GM21515 (cell line): ENCODE measurements around the gene THTPA.

Experiments used
- ATAC-seq: cut with Tn5 transposase; IDR thresholded peaks from one replicate; pipeline ENCODE4 v1.9.1; 2021; ENCODE audit not compliant: unreplicated experiment

Gene THTPA, protein sequence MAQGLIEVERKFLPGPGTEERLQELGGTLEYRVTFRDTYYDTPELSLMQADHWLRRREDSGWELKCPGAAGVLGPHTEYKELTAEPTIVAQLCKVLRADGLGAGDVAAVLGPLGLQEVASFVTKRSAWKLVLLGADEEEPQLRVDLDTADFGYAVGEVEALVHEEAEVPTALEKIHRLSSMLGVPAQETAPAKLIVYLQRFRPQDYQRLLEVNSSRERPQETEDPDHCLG

DNA sequence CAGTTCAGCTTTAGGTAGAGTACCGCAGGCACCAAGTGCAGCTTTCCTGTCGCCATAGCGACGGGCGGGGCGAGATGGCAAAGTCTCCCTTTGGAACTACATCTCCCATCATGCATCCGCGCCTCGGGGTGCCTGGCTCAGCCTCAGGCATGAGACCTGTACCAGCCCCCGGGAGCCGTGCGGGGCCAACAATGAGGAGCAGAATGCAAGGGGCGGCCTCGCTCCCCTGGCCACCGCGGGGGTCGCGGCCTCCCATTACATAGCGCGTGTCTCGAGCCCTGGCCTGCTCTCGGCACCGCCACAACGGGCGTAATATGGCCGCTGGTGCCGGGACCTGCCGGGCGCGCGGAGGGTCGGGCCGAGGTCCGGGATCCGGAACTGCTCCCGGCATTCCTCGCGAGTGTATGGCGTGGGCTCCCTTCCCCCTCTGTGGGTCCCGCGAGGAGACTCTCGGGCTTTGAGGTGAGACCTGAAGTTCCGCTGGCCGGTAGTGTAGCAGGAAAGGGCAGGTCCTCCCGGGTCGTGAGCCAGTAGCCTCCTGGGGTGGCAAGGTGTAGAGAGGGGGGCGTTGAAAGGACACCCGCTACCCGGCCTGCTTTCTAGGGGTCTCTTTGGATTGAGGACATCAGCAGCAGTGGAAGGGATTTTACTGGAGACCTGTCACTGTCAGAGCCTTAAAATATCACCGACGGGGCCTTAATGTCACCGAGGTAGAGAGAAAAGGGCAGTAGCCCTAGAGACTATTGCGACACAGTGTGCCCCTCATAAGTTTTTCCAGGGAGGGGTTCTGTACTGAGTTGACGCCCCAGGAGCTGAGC lies at the start of gene THTPA:
Gene THTPA (plus strand): TSS at position 390 of the 818 bp plus-strand sequence. CDS start 487 bp downstream, outside the sequence.
- peak; percentile 79 for ATAC-seq

- no peak for ATAC-seq
Observed at GRCh38 chr14:23512156-23512555, 43.9 kb upstream of the THTPA start.

GRCh38 chr14:23513005-23513817 lies 42.9 kb upstream of the THTPA start:
- ATAC-seq, result no peak

DNA sequence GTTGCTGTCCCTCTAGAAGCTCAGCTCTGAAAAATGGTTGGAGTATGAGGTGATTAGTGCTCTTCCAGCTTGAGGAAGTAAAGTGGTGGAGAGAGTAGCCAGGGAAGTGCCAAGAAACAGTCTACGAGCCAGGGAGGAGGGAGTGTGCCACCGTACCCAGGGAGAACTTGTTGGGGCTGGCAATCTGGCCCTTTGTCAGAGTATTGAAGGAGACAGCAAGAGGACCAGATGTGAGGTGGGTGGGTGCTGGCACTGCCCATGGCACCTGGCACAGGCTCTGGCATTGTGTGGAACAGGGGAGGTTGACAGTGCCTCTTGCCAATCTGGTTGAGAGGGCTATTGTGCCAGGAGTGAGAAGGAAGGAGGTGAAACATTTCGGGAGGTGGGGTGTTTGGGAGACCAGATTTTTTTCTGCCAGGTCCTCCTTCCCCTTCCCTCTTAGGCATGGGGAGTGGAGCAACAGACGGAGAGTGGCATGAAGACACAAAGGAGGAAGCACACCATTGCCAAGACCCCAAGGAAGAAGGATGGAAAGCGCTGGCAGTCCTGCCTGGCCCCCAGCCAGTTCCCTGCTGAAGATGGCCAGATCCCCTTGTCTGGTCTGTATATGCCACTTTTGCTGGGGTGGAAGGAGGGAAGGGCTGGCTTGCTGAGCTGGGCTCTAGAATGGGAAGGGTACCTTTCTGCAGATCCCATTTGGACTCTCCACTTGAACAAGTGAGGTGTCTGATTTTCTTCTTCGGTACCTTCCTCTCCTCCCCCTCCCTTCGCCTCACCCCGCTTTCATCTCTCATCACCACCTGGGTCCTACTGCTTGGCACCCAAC lies 42.0 kb upstream of the THTPA start:
- ATAC-seq, result no peak

GRCh38 chr14:23514644-23514957 lies 41.5 kb upstream of the THTPA start:
- ATAC-seq, result no peak

GRCh38 chr14:23517650-23518326 lies 38.3 kb upstream of the THTPA start:
- ATAC-seq, result no peak

- no peak for ATAC-seq
Observed at GRCh38 chr14:23518709-23519108, 37.4 kb upstream of the THTPA start.

- ATAC-seq, result no peak
Observed at GRCh38 chr14:23520899-23521533, 35.1 kb upstream of the THTPA start.

GRCh38 chr14:23521785-23522640 lies 34.1 kb upstream of the THTPA start:
- no peak for ATAC-seq

DNA sequence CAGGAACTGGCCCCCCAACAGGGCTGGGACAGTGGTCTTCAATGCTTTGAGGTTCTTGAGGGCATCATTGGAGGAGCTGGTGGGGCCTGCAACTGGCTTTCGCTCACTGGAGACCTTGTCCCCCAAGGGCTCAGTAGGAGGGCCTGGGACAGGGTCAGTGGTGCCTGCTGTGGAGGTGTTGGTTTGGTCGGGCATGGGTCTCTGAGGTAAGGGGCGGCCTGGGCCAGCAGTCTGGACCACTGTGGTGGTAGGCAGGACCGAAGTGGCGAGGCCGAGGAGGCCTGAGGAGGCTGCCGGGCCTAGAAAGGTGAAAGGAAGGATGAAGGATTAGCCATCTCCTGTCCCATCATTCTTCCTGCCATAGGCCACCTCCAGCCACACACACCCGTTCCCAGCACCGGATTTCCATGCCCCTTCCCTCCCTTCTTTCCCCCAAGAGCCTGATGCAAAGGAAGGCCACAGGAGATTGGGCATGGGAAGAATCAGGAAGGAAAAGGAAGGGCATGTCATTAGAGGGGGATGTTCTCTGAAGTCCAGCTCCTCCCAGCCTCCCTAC lies 33.4 kb upstream of the THTPA start:
- ATAC-seq, result no peak

DNA sequence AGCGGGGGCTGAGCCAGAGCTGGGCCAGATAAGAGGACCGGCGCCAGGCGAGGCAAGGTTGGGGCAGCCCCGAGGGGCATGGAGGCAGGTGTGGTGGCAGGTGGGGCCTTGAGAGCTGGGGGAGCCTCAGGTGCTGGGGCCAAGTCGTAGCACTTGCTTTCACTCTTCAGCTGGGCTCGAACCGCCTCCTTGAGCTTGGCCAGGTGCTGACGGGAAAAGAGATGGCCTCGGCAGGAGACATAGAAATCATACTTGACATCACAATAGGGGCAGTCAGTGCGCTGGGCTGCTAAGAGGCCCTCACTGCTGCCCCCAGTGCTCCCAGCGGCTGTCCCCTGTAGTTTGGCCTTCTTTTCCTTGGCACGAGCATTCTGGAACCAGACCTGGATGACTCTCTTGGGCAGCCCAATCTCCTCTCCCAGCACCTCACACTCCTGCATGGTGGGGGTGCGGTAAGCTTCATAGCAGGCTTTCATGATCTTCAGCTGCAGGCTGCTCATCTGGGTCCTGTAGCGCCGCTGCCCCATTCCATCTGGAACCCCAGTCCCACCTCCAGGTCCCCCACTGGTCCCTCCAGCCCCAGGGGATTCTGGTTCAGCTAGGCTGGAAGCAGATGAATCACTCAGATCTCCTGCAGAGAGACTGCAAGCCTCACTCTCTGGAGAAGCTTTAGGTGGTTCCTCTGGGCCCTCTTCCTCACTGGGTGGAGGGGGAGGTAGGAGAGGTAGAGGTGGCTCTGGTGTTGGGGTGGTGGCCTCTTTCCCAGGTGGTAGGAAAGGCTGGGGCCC lies 32.6 kb upstream of the THTPA start:
- ATAC-seq, result no peak

DNA sequence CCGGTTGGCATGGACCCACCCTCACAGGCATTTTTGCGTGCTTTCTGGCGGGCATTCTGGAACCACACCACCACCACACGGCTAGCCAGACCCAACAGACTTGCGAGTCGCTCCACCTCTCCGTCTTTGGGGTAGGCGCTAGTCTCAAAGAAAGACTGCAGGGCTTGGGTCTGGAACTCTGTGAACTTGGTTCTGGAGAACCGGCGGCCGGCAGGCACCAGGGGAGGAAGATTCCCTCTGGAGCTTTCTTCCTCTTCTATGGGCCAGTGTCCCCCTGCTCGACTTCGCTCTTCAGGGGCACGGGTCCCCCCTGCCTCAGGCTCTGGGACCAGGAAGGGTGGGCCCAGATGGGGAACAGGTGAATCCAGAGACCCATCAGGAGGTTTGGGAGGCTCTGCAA lies 31.1 kb upstream of the THTPA start:
- ATAC-seq, result no peak

- no peak for ATAC-seq
Observed at GRCh38 chr14:23525611-23526010, 30.5 kb upstream of the THTPA start.

DNA sequence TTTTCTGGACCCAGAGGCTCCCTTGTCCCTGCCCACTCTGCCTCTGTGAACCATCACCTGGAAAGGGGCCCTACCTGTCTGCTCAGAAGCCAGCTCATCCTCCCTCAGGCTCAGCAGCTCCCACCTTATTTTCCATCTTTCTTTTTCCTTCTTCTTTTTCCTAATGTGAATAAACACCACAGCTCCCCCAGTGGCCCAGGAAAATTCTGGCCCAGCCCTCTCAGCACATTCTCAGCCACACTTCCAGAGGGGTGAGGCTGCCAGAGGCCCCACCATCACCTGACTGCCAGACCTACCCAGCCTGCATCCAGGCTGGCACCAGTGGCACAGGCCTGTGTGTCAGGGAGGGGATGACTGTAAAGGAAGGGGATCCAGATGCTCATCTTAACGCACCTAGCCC lies 27.5 kb upstream of the THTPA start:
- ATAC-seq, result no peak

- no peak for ATAC-seq
Observed at GRCh38 chr14:23529016-23529415, 27.1 kb upstream of the THTPA start.

GRCh38 chr14:23530375-23531055 lies 25.6 kb upstream of the THTPA start:
- no peak for ATAC-seq

- no peak for ATAC-seq
Observed at GRCh38 chr14:23531391-23531790, 24.7 kb upstream of the THTPA start.
